Bronchial smooth muscle cell (primary cell): ENCODE data around the gene COG5. TPM values are rescaled to one million over a fixed set of nuclear protein-coding genes. Genes with fewer than 3 reads are reported as not detected.

ENCODE experiments used
- total RNA-seq: library from RNA; depleted of rRNA; stranded (reverse); fragments of >200 nt; gene quantifications from 2 replicates; pipeline ENCODE4 v1.2.1, GENCODE V29; 2014

The COG5 gene
- total RNA-seq, result 19.2 and 32.7 TPM in 2 replicates

GRCh38 chr7:107563775-107564552 is at the start of gene COG5, which contains the start of gene DUS4L:
Gene COG5 (minus strand): TSS chr7:107563920. CDS start chr7:107563896, 24 bp downstream.
Gene DUS4L (plus strand): TSS chr7:107563971. CDS start chr7:107567071, 3,100 bp downstream.

GRCh38 chr7:107579885-107580715 is 16.4 kb upstream of the COG5 start, which contains the start of gene BCAP29:
Gene BCAP29 (plus strand): TSS chr7:107580246. CDS start chr7:107580773, 527 bp downstream.

GRCh38 chr7:107469929-107470328 is 93.8 kb downstream of the COG5 start, which contains the start of gene GPR22:
Gene GPR22 (plus strand): TSS chr7:107470057. CDS start chr7:107474061, 4,004 bp downstream.

GRCh38 chr7:107168233-107169119 is 395.2 kb downstream of the COG5 start, which contains the start of gene HBP1:
Gene HBP1 (plus strand): TSS chr7:107169003. CDS start chr7:107179894, 10,891 bp downstream.

Other genes starting within 250 kb of the COG5 start
- gene GPR22, start 93.9 kb downstream of the COG5 start, total RNA-seq, result not detected in 2 replicates
- 3.7 and 4.9 TPM in 2 replicates for gene DUS4L, start 51 bp upstream of the COG5 start, total RNA-seq
- gene BCAP29, start 16.3 kb upstream of the COG5 start, total RNA-seq, result 32.8 and 34.5 TPM in 2 replicates
- 0.47 and 0.52 TPM in 2 replicates for gene SLC26A4, start 96.9 kb upstream of the COG5 start, total RNA-seq
- 9.1 and 11.3 TPM in 2 replicates for gene CBLL1, start 180.2 kb upstream of the COG5 start, total RNA-seq
- not detected in 2 replicates for gene SLC26A3, start 239.3 kb upstream of the COG5 start, total RNA-seq